HL-60 (cell line): ENCODE measurements around the gene DCN.

ENCODE experiments used
- DNase-seq, 2 experiments: peaks; one replicate each; pipeline ENCODE4 v3.0.0-alpha.2; 2010 to 2020; ENCODE audit warnings: low read depth in 1 of 2, low spot score in 1 of 2
- H3K27ac ChIP-seq: fragments of 250-450 bp; sonication (Bioruptor Pico); replicated peaks from 2 replicates; pipeline ENCODE4 v1.5.1; 2020; ENCODE audit warnings: mild to moderate bottlenecking, moderate library complexity
- H3K27me3 ChIP-seq: fragments of 250-450 bp; sonication (Bioruptor Pico); 2 replicates; pipeline ENCODE4 v1.5.1; 2021; ENCODE audit warnings: mild to moderate bottlenecking, moderate library complexity; ENCODE audit not compliant: insufficient read depth, poor library complexity, severe bottlenecking
- H3K4me3 ChIP-seq: replicated peaks from 2 replicates; pipeline ENCODE4 v1.5.1; 2011; ENCODE audit warnings: mild to moderate bottlenecking, control low read depth, low read length; ENCODE audit not compliant: insufficient read depth
- GABPA ChIP-seq: IDR thresholded peaks from 2 replicates; pipeline ENCODE4 v1.6.1; 2012; ENCODE audit warnings: low read depth
- POLR2AphosphoS5 ChIP-seq: IDR thresholded peaks from 2 replicates; pipeline ENCODE4 v1.6.1; 2012; ENCODE audit warnings: low read depth
- SPI1 ChIP-seq: IDR thresholded peaks from 2 replicates; pipeline ENCODE4 v1.6.1; 2012; ENCODE audit warnings: low read depth, mild to moderate bottlenecking, borderline replicate concordance
- long read RNA-seq: library from polyadenylated mRNA; unstranded; transcript quantifications from one replicate; pipeline ENCODE4 v2.0.0, GENCODE V29; 2020
- TF ChIP-seq, protein P1 (sequence below): IDR thresholded peaks from one replicate; pipeline ENCODE4 v1.5.1; 2011; ENCODE audit warnings: low read length, control low read depth, inconsistent platforms; ENCODE audit not compliant: insufficient read depth
- TF ChIP-seq, protein P2 (sequence below): IDR thresholded peaks from 2 replicates; pipeline ENCODE4 v1.6.1; 2012; ENCODE audit warnings: low read depth; ENCODE audit not compliant: insufficient replicate concordance

The DCN gene, protein sequence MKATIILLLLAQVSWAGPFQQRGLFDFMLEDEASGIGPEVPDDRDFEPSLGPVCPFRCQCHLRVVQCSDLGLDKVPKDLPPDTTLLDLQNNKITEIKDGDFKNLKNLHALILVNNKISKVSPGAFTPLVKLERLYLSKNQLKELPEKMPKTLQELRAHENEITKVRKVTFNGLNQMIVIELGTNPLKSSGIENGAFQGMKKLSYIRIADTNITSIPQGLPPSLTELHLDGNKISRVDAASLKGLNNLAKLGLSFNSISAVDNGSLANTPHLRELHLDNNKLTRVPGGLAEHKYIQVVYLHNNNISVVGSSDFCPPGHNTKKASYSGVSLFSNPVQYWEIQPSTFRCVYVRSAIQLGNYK
- long read RNA-seq, result 0 reads

DNA sequence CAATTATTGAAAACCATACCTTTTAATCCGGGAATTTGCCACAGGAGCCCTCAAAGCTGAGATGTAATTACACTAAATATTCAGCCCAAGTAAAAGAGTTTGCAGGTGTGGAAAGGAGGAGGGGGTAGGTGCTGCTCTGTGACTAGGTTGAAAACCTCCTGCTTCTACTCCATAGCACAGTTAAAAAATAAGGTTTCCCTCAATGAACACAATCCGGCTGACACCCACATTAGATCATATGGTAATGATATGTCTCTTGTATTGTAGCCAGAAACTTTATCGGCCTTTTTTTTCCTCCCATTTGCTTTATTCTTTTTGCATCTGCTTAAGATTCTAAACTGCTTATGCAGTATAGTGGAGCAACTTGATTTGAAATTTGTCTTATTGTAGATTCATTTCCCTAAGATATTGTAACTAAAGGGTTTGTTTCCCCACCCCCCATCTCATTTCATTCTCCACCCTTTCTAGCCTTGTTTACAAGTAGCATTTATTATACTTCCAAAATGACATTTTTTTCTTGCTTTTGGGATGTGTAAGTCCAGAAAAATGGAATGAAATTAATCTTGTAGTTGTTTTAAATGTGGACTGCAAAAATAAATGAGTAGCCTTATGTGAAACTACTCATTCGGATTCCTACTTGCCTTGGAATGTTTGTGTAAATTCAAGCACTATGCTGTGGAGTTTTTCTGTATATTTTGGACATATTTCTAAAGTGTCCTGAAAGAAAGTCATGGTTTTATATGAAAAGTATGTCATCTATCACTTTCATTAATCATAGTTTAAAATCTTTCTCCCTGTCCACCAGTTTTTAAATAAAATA lies at the start of gene DCN:
Gene DCN (minus strand): TSS at position 182 of the 820 bp plus-strand sequence. CDS start 4,265 bp downstream, outside the sequence.
- no peaks in the 10 kb centered on the region for H3K27me3 ChIP-seq
- no peak within 1 kb of the TSS for H3K4me3 ChIP-seq
- no peak for DNase-seq
- no peak for TF ChIP-seq SPI1
- TF ChIP-seq GABPA, result no peak
- TF ChIP-seq POLR2AphosphoS5, result no peak
- TF ChIP-seq, protein P1, sequence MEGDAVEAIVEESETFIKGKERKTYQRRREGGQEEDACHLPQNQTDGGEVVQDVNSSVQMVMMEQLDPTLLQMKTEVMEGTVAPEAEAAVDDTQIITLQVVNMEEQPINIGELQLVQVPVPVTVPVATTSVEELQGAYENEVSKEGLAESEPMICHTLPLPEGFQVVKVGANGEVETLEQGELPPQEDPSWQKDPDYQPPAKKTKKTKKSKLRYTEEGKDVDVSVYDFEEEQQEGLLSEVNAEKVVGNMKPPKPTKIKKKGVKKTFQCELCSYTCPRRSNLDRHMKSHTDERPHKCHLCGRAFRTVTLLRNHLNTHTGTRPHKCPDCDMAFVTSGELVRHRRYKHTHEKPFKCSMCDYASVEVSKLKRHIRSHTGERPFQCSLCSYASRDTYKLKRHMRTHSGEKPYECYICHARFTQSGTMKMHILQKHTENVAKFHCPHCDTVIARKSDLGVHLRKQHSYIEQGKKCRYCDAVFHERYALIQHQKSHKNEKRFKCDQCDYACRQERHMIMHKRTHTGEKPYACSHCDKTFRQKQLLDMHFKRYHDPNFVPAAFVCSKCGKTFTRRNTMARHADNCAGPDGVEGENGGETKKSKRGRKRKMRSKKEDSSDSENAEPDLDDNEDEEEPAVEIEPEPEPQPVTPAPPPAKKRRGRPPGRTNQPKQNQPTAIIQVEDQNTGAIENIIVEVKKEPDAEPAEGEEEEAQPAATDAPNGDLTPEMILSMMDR, result no peak
- no peak within 1 kb of the TSS for H3K27ac ChIP-seq

DNA sequence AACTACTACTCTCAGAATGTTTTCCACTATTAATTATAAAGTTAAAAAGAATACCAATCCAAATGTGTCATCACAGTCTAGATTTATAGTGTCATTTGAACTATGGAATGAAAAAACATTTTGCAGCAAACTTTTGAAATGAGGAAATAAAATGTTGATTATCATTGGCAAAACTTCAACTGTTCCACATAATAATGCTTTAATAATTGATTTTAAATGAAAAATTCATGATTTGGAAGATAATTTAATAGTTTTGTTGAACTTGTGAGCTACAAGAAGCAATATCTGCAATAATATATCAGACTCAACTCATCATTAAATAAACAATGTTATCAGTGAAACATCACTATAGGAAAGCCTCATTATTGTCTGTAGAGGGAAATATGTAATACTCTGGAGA lies 48.2 kb upstream of the DCN start:
- Histone ChIP-seq H3K27me3 (no peaks in the 10 kb centered on the region), H3K27ac (no peak overlapping the region), H3K4me3 (no peak overlapping the region)
- no peak for DNase-seq
- TF ChIP-seq, protein P1, result no peak

DNA sequence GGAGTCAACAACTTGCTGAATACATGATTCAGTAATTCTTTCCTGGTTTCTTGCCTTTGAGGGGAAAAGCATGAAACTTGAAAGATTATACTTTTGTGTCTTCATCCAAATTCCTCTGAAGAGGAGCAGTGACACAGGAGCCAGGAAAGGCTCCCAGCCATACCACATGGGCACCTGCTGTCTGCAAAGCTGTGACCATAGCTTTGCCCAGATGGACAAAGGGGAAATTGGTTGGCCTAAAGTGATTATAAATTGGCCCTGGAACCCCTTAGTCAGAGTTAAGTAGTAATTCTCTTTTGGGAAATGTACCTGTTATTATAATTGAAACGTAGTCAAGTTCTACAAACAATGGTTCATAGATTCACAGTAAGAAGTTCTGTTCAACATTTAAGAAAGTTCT lies 44.3 kb upstream of the DCN start:
- no peak for DNase-seq
- no peak overlapping the region for H3K4me3 ChIP-seq
- H3K27ac ChIP-seq, result no peak overlapping the region
- no peaks in the 10 kb centered on the region for H3K27me3 ChIP-seq
- TF ChIP-seq GABPA (no peak), SPI1 (no peak)

DNA sequence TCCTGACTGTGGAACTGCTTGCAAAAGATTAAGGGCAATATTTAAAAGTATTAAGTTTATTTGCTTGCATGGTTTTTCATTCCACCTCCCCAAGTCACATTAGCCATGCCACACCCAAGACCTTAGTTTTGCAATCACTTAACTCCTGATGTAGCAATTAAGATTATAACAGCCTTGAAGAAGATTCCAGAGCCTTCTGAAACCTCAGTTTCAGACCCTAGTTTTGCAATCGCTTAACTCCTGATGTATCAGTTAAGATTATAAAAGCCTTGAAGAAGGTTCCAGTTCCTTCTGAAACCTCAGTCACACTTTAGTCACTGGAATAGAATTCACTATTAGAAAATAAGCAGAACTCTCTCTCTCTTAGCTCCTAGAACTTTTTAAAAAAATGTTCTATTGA lies 42.7 kb upstream of the DCN start:
- no peaks in the 10 kb centered on the region for H3K27me3 ChIP-seq
- TF ChIP-seq SPI1 (no peak), GABPA (no peak), POLR2AphosphoS5 (no peak)
- TF ChIP-seq, protein P1, result no peak
- TF ChIP-seq, protein P2, sequence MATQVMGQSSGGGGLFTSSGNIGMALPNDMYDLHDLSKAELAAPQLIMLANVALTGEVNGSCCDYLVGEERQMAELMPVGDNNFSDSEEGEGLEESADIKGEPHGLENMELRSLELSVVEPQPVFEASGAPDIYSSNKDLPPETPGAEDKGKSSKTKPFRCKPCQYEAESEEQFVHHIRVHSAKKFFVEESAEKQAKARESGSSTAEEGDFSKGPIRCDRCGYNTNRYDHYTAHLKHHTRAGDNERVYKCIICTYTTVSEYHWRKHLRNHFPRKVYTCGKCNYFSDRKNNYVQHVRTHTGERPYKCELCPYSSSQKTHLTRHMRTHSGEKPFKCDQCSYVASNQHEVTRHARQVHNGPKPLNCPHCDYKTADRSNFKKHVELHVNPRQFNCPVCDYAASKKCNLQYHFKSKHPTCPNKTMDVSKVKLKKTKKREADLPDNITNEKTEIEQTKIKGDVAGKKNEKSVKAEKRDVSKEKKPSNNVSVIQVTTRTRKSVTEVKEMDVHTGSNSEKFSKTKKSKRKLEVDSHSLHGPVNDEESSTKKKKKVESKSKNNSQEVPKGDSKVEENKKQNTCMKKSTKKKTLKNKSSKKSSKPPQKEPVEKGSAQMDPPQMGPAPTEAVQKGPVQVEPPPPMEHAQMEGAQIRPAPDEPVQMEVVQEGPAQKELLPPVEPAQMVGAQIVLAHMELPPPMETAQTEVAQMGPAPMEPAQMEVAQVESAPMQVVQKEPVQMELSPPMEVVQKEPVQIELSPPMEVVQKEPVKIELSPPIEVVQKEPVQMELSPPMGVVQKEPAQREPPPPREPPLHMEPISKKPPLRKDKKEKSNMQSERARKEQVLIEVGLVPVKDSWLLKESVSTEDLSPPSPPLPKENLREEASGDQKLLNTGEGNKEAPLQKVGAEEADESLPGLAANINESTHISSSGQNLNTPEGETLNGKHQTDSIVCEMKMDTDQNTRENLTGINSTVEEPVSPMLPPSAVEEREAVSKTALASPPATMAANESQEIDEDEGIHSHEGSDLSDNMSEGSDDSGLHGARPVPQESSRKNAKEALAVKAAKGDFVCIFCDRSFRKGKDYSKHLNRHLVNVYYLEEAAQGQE, result no peak
- DNase-seq, result no peak
- H3K4me3 ChIP-seq, result no peak overlapping the region
- no peak overlapping the region for H3K27ac ChIP-seq

DNA sequence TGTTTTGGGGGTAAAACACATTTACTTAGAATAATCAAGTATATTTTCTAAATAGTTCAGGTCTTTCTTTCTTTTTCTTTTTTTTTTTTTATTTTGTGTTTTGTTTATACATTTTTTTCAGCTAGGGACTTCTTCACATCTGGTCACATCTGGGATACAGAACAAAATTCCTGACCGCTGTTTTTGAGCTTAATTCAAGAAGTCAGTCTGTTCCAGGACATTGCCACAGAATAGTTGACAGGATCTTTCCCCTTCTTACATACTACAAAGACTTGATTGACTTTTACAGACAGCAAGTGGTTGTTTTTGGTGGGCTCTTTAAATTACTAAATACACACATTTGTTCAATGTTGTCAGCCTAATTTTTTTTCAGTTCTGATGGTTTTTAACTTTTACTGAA lies 41.8 kb upstream of the DCN start:
- no peak for DNase-seq
- Histone ChIP-seq H3K4me3 (no peak overlapping the region), H3K27ac (no peak overlapping the region), H3K27me3 (no peaks in the 10 kb centered on the region)
- TF ChIP-seq SPI1 (no peak), GABPA (no peak), POLR2AphosphoS5 (no peak)
- TF ChIP-seq, protein P2, result no peak
- TF ChIP-seq, protein P1, result no peak
